HL-60 (cell line): ENCODE data around the gene DACH2.

Experiments
- DNase-seq, 2 experiments: peaks; one replicate each; pipeline ENCODE4 v3.0.0-alpha.2; 2010 to 2020; ENCODE audit warnings: low read depth in 1 of 2, low spot score in 1 of 2
- H3K27ac ChIP-seq: fragments of 250-450 bp; sonication (Bioruptor Pico); replicated peaks from 2 replicates; pipeline ENCODE4 v1.5.1; 2020; ENCODE audit warnings: mild to moderate bottlenecking, moderate library complexity
- H3K27me3 ChIP-seq: fragments of 250-450 bp; sonication (Bioruptor Pico); 2 replicates; pipeline ENCODE4 v1.5.1; 2021; ENCODE audit warnings: mild to moderate bottlenecking, moderate library complexity; ENCODE audit not compliant: insufficient read depth, poor library complexity, severe bottlenecking
- H3K4me3 ChIP-seq: replicated peaks from 2 replicates; pipeline ENCODE4 v1.5.1; 2011; ENCODE audit warnings: mild to moderate bottlenecking, control low read depth, low read length; ENCODE audit not compliant: insufficient read depth
- GABPA ChIP-seq: IDR thresholded peaks from 2 replicates; pipeline ENCODE4 v1.6.1; 2012; ENCODE audit warnings: low read depth
- POLR2AphosphoS5 ChIP-seq: IDR thresholded peaks from 2 replicates; pipeline ENCODE4 v1.6.1; 2012; ENCODE audit warnings: low read depth
- REST ChIP-seq: IDR thresholded peaks from 2 replicates; pipeline ENCODE4 v1.6.1; 2012; ENCODE audit warnings: low read depth; ENCODE audit not compliant: insufficient replicate concordance
- SPI1 ChIP-seq: IDR thresholded peaks from 2 replicates; pipeline ENCODE4 v1.6.1; 2012; ENCODE audit warnings: low read depth, mild to moderate bottlenecking, borderline replicate concordance
- TF ChIP-seq, protein P1 (sequence below): IDR thresholded peaks from one replicate; pipeline ENCODE4 v1.5.1; 2011; ENCODE audit warnings: low read length, control low read depth, inconsistent platforms; ENCODE audit not compliant: insufficient read depth

The DACH2 gene

GRCh38 chrX:86104526-86104925, 43.7 kb upstream of the DACH2 start:
- H3K27ac ChIP-seq: no peak overlapping the region
- TF ChIP-seq, protein P1, sequence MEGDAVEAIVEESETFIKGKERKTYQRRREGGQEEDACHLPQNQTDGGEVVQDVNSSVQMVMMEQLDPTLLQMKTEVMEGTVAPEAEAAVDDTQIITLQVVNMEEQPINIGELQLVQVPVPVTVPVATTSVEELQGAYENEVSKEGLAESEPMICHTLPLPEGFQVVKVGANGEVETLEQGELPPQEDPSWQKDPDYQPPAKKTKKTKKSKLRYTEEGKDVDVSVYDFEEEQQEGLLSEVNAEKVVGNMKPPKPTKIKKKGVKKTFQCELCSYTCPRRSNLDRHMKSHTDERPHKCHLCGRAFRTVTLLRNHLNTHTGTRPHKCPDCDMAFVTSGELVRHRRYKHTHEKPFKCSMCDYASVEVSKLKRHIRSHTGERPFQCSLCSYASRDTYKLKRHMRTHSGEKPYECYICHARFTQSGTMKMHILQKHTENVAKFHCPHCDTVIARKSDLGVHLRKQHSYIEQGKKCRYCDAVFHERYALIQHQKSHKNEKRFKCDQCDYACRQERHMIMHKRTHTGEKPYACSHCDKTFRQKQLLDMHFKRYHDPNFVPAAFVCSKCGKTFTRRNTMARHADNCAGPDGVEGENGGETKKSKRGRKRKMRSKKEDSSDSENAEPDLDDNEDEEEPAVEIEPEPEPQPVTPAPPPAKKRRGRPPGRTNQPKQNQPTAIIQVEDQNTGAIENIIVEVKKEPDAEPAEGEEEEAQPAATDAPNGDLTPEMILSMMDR: no peak
- TF ChIP-seq GABPA: no peak
- no peak for TF ChIP-seq SPI1
- no peak for TF ChIP-seq POLR2AphosphoS5
- no peak for TF ChIP-seq REST
- H3K27me3 ChIP-seq: no peaks in the 10 kb centered on the region
- no peak overlapping the region for H3K4me3 ChIP-seq
- no peak for DNase-seq

- H3K27ac ChIP-seq: no peak overlapping the region
- TF ChIP-seq REST: no peak
- no peak for TF ChIP-seq POLR2AphosphoS5
- no peak for TF ChIP-seq SPI1
- TF ChIP-seq, protein P1: no peak
- TF ChIP-seq GABPA: no peak
- H3K27me3 ChIP-seq: no peaks in the 10 kb centered on the region
- no peak overlapping the region for H3K4me3 ChIP-seq
- DNase-seq: no peak
Observed at GRCh38 chrX:86121916-86122315, 26.3 kb upstream of the DACH2 start.

- DNase-seq: no peak
- no peak overlapping the region for H3K27ac ChIP-seq
- no peak overlapping the region for H3K4me3 ChIP-seq
- H3K27me3 ChIP-seq: no peaks in the 10 kb centered on the region
- no peak for TF ChIP-seq SPI1
- no peak for TF ChIP-seq GABPA
- no peak for TF ChIP-seq POLR2AphosphoS5
- no peak for TF ChIP-seq REST
- TF ChIP-seq, protein P1: no peak
Observed at GRCh38 chrX:86133761-86134160, 14.5 kb upstream of the DACH2 start.
